PC-9 (cell line): Measurements from ENCODE around the gene PRKG1. TPM values are rescaled to one million over a fixed set of nuclear protein-coding genes. Genes with fewer than 3 reads are reported as not detected.
A peak's percentile ranks its signal among the peaks of the same experiment; 100 is the strongest.

ENCODE experiments used
- BruUV-seq: library from RNA; stranded (reverse); fragments of 400-500 nt; replicated peaks from 2 replicates; lab custom pipeline; 2021; lab: Mats Ljungman, UMichigan
- CTCF ChIA-PET: fragments of 300-600 bp; sonication (Branson Sonifier 250); formaldehyde crosslinking; loops from one replicate; lab custom pipeline; 2022; ENCODE audit warnings: antibody characterized with exemption; lab: Charles Lee
- POLR2A ChIA-PET: fragments of 300-600 bp; sonication (Branson Sonifier 250); formaldehyde crosslinking; loops from one replicate; lab custom pipeline; 2022; ENCODE audit warnings: antibody characterized with exemption; ENCODE audit not compliant: unreplicated experiment; lab: Charles Lee
- DNase-seq, 2 experiments: peaks; one replicate each; pipeline versions ENCODE4 v3.0.0 to v3.0.0-alpha.2; 2015 to 2022; ENCODE audit warnings: mixed read lengths in 1 of 2
- H2AFZ ChIP-seq: fragments of 200-600 bp; sonication (generic); 2 replicates; pipeline ENCODE4 v1.8.1; 2017; ENCODE audit warnings: antibody characterized with exemption
- H3F3A ChIP-seq: fragments of 200-600 bp; sonication (generic); 2 replicates; pipeline ENCODE4 v1.8.1; 2017; ENCODE audit warnings: antibody characterized with exemption, mild to moderate bottlenecking, low read depth; ENCODE audit not compliant: insufficient read depth
- H3K27ac ChIP-seq: fragments of 200-600 bp; sonication (generic); 2 replicates; pipeline ENCODE4 v1.6.1; 2016; ENCODE audit warnings: mixed run types
- H3K27me3 ChIP-seq: fragments of 200-600 bp; sonication (generic); 2 replicates; pipeline ENCODE4 v1.6.1; 2016; ENCODE audit warnings: low read depth, mixed run types; ENCODE audit not compliant: insufficient read depth
- H3K36me3 ChIP-seq: fragments of 200-600 bp; sonication (generic); 2 replicates; pipeline ENCODE4 v1.6.1; 2016; ENCODE audit warnings: low read depth, mixed run types
- H3K4me1 ChIP-seq: fragments of 200-600 bp; sonication (generic); replicated peaks from 2 replicates; pipeline ENCODE4 v1.6.1; 2016; ENCODE audit warnings: mixed run types; ENCODE audit not compliant: insufficient read depth
- H3K4me2 ChIP-seq: fragments of 200-600 bp; sonication (generic); 2 replicates; pipeline ENCODE4 v1.6.1; 2017; ENCODE audit warnings: mixed run types
- H3K4me3 ChIP-seq: fragments of 200-600 bp; sonication (generic); 2 replicates; pipeline ENCODE4 v1.6.1; 2016; ENCODE audit warnings: mixed run types
- H3K79me2 ChIP-seq: fragments of 200-600 bp; sonication (generic); 2 replicates; pipeline ENCODE4 v1.6.1; 2017; ENCODE audit warnings: low read depth, mixed run types
- H3K9me2 ChIP-seq: fragments of 200-600 bp; sonication (generic); 2 replicates; pipeline ENCODE4 v1.8.1; 2017; ENCODE audit warnings: mild to moderate bottlenecking; ENCODE audit not compliant: insufficient read depth
- H3K9me3 ChIP-seq: fragments of 200-600 bp; sonication (generic); 2 replicates; pipeline ENCODE4 v1.8.1; 2016; ENCODE audit warnings: low read depth; ENCODE audit not compliant: insufficient read depth
- H4K20me1 ChIP-seq: fragments of 200-600 bp; sonication (generic); 2 replicates; pipeline ENCODE4 v1.8.1; 2017; ENCODE audit not compliant: insufficient read depth
- EZH2 ChIP-seq: fragments of 200-600 bp; sonication (generic); IDR thresholded peaks from 2 replicates; pipeline ENCODE4 v1.8.0; 2017; ENCODE audit warnings: antibody characterized with exemption, low read depth
- intact Hi-C: fragments of 100-400 bp; cut with micrococcal nuclease; formaldehyde crosslinking; loops from one replicate; pipeline ENCODE4 v1.10.0; 2022; ENCODE audit not compliant: unreplicated experiment
- total RNA-seq: library from RNA; stranded (reverse); gene quantifications from 2 replicates; pipeline ENCODE4 v1.2.3, GENCODE V29; 2021
- TF ChIP-seq, protein P1 (sequence below): fragments of 200-600 bp; sonication (generic); conservative IDR thresholded peaks from 2 replicates; pipeline ENCODE4 v1.6.1; 2017; ENCODE audit warnings: mixed run types, antibody characterized with exemption, mild to moderate bottlenecking, moderate library complexity

Gene PRKG1
- total RNA-seq, 1 experiment from 2014 or later, result 0.70 TPM

DNA sequence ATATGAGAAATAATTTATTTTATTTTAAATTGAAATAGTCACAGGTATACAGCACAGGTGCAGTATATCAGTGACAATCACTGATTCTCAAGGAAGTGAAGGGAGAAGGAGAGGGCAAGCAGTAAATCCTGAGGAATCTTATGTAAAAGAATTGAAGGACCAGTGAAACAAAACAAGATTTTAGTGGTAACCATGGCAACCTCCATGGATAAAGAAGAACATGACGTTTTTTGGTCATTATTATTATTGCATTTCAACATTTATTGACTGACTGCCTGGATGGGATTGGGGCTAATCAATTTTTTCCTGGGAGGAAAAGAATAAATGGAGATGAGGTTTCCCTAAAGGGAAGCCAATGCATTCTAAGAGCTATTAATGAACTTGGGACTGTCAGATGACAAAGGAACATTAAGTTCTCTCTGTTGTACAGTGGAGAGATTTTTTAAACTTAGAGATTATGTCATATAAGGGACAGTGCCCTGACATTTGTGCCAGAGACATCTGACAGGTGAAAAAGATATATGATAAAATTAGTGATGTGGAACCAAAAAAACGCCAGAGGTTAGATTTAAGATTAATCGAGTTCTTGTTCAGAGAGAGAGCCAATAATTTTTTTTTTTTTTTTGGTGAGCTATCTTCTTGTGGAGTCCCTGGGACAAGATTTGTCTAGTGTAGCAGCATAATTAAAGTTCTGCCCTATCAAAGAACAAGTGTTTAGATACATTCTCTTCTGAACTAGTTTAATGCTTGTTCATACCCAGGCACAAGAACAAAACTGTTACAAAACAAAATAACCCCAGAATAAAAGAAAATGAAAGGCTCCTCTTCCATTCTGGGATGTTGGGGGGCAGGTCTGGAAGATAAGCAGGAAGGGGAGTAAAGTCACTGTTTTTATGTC is 345.2 kb downstream of the PRKG1 start:
- no peaks in the 10 kb centered on the region for H3F3A ChIP-seq
- H3K36me3 ChIP-seq, result no peaks in the 10 kb centered on the region
- no peak for TF ChIP-seq EZH2
- TF ChIP-seq, protein P1, sequence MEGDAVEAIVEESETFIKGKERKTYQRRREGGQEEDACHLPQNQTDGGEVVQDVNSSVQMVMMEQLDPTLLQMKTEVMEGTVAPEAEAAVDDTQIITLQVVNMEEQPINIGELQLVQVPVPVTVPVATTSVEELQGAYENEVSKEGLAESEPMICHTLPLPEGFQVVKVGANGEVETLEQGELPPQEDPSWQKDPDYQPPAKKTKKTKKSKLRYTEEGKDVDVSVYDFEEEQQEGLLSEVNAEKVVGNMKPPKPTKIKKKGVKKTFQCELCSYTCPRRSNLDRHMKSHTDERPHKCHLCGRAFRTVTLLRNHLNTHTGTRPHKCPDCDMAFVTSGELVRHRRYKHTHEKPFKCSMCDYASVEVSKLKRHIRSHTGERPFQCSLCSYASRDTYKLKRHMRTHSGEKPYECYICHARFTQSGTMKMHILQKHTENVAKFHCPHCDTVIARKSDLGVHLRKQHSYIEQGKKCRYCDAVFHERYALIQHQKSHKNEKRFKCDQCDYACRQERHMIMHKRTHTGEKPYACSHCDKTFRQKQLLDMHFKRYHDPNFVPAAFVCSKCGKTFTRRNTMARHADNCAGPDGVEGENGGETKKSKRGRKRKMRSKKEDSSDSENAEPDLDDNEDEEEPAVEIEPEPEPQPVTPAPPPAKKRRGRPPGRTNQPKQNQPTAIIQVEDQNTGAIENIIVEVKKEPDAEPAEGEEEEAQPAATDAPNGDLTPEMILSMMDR, result no peak
- no peaks in the 10 kb centered on the region for H3K4me1 ChIP-seq
- POLR2A ChIA-PET, result no interaction called here
- no peaks in the 10 kb centered on the region for H3K79me2 ChIP-seq
- no peaks in the 10 kb centered on the region for H3K9me2 ChIP-seq
- CTCF ChIA-PET, result interaction anchor here (0.7 kb wide), 1 partner anchor 585 kb away, joined by 3 read pairs; no protein-coding TSS in a partner anchor
- no peak overlapping the region for H3K4me2 ChIP-seq
- intact Hi-C loops, result loop anchor here (5.0 kb wide), 1 partner anchor 357 kb away; no protein-coding TSS in a partner anchor
- no peak for DNase-seq
- H4K20me1 ChIP-seq, result no peaks in the 10 kb centered on the region
- no TSS peak for BruUV-seq
- H3K4me3 ChIP-seq, result no peak overlapping the region
- H3K27me3 ChIP-seq, result no peaks in the 10 kb centered on the region
- H3K9me3 ChIP-seq, result peaks cover 3% of the 10 kb centered on the region; the same call in 1 of the 2 replicates
- H3K27ac ChIP-seq, result no peak overlapping the region
- no peak overlapping the region for H2AFZ ChIP-seq

DNA sequence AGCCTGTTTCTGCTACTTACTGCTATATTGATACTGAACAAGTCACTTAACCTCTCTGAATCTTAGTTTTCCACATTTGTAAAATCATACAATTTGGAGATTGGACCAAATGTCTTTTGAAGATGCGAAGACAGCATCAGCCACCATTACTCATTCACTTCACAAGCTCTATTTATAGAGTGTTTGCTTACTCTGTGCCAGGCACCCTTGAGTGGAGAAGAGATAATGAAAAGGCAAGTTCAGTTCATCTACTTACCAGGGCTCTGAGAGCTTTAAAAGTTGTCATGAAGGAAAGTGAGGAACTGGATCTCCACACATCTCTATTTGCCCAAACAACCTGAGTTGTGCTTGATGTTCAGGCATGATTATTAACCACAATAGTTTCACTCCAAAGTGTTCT is 347.6 kb downstream of the PRKG1 start:
- Histone ChIP-seq H3K9me2 (no peaks in the 10 kb centered on the region), H3K27ac (no peak overlapping the region), H3K36me3 (no peaks in the 10 kb centered on the region), H3K79me2 (no peaks in the 10 kb centered on the region), H3K4me3 (no peak overlapping the region), H3K9me3 (peaks cover 3% of the 10 kb centered on the region; the same call in 1 of the 2 replicates), H3K4me1 (no peaks in the 10 kb centered on the region), H4K20me1 (no peaks in the 10 kb centered on the region), H3K27me3 (no peaks in the 10 kb centered on the region), H2AFZ (no peak overlapping the region), H3K4me2 (no peak overlapping the region), H3F3A (no peaks in the 10 kb centered on the region)
- ChIA-PET CTCF (interaction anchor here (1.1 kb wide), 1 partner anchor 55 kb away, joined by 3 read pairs; no protein-coding TSS in a partner anchor), POLR2A (no interaction called here)
- DNase-seq, result no peak
- TF ChIP-seq EZH2, result no peak
- TF ChIP-seq, protein P1, result no peak
- intact Hi-C loops, result loop anchor here (1.0 to 5.0 kb wide), 2 partner anchors 17 to 360 kb away; no protein-coding TSS in a partner anchor
- BruUV-seq, result no TSS peak

DNA sequence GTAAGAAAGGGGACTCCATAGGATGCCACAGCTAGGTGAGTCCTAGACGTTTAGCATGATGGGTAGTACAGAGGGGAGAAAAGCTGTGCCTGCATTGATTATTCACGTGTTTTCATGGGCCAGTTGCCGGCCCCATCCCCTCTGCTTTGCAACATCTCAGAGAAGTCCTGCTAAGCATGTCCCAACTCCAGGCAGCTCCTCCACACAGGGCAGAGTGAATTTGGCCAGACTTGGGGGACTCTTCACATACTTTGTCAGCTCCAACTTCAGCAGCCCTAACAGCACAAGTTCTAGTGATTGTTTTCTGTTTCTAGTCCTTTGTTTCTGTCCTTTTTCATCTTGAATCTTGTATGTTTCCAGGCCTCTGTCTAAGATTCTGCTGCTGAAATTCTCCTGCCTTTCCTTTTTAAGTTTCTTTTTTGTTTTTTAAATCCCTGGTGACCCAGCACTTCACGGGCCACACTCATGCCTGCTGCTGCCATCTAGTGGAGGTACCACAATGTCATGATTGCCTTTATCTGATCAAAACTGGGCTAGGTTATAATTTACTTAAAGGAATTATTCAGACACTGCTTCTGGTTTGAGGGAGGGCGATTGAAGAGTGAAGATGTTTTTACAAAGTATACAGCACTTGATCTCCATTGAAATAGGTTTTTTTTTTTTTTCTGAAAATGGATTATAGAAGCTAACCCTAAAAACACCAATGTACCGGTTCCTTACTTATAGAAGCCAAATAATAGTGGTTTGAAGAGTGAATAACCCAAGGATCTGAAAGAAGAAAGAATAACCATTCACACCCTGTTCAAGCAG is 348.2 kb downstream of the PRKG1 start:
- peak in 1 of 2 experiments; percentile 26 for DNase-seq
- intact Hi-C loops, result loop anchor here (1.0 to 5.0 kb wide), 2 partner anchors 17 to 360 kb away; no protein-coding TSS in a partner anchor
- BruUV-seq, result no TSS peak
- Histone ChIP-seq H3K9me2 (no peaks in the 10 kb centered on the region), H3K4me2 (no peak overlapping the region), H4K20me1 (no peaks in the 10 kb centered on the region), H3K4me1 (no peaks in the 10 kb centered on the region), H3K27me3 (no peaks in the 10 kb centered on the region), H3K36me3 (no peaks in the 10 kb centered on the region), H3F3A (no peaks in the 10 kb centered on the region), H2AFZ (no peak overlapping the region), H3K79me2 (no peaks in the 10 kb centered on the region), H3K4me3 (no peak overlapping the region), H3K9me3 (no peaks in the 10 kb centered on the region), H3K27ac (no peak overlapping the region)
- POLR2A ChIA-PET, result no interaction called here
- no peak for TF ChIP-seq EZH2
- TF ChIP-seq, protein P1, result peak; percentile 81
- CTCF ChIA-PET, result interaction anchor here (1.1 kb wide), 1 partner anchor 55 kb away, joined by 3 read pairs; no protein-coding TSS in a partner anchor
